HCT116 (cell line): ENCODE measurements around the gene MYF5. TPM values are rescaled to one million over a fixed set of nuclear protein-coding genes. Genes with fewer than 3 reads are reported as not detected.

Source experiments
- ATAC-seq: fragments of 200-7000 bp; cut with Tn5 transposase; 2 replicates; pipeline ENCODE4 v1.9.1; 2020; ENCODE audit warnings: mild to moderate bottlenecking, moderate library complexity
- BruUV-seq: library from RNA; stranded (reverse); fragments of 400-500 nt; replicated peaks from 2 replicates; lab custom pipeline; 2021; lab: Mats Ljungman, UMichigan
- CTCF ChIA-PET: fragments of 300-600 bp; sonication (Branson Sonifier 250); formaldehyde crosslinking; loops from one replicate; lab custom pipeline; 2021; ENCODE audit warnings: antibody characterized with exemption; lab: Charles Lee
- POLR2A ChIA-PET: fragments of 300-600, 350-600 bp; sonication (Branson Sonifier 250); formaldehyde crosslinking; loops from one replicate; lab custom pipeline; 2021; ENCODE audit warnings: antibody characterized with exemption; lab: Charles Lee
- RAD21 ChIA-PET, 2 experiments: fragments of 300-600 bp; sonication (Branson Sonifier 250); formaldehyde crosslinking; loops; one replicate each; lab custom pipeline; 2023; ENCODE audit warnings: low total read pairs in 2 of 2; ENCODE audit not compliant: uncharacterized antibody in 2 of 2, unreplicated experiment in 2 of 2, low non-redundant PET in 1 of 2; lab: Charles Lee
- DNase-seq: peaks from one replicate; pipeline ENCODE4 v3.0.0-alpha.2; 2010; ENCODE audit warnings: low read depth, low spot score
- H2AFZ ChIP-seq: fragments of 200-600 bp; shearing (Covaris generic), sonication (generic); 2 replicates; pipeline ENCODE4 v1.6.1; 2017; ENCODE audit warnings: low read depth, mixed run types, mixed read lengths, antibody characterized with exemption, low read length; ENCODE audit not compliant: poor library complexity, severe bottlenecking
- H3K27ac ChIP-seq: 2 replicates; pipeline ENCODE4 v1.5.1; 2012; ENCODE audit warnings: low read depth, low read length
- H3K27me3 ChIP-seq: fragments of 200-600 bp; sonication (generic); 2 replicates; pipeline ENCODE4 v1.6.1; 2016; ENCODE audit warnings: mixed run types, low read length, mixed read lengths; ENCODE audit not compliant: insufficient read depth
- H3K36me3 ChIP-seq, 2 experiments: fragments of 200-500 bp in 1 of 2; fragments of 200-600 bp in 1 of 2; sonication (Bioruptor generic) in 1 of 2; sonication (generic) in 1 of 2; 2 replicates each; pipeline versions ENCODE4 v1.5.1 to v1.6.1; 2014 to 2016; ENCODE audit warnings: low read length in 2 of 2, inconsistent platforms in 1 of 2, mixed read lengths in 1 of 2, mixed run types in 1 of 2; ENCODE audit not compliant: insufficient read depth in 2 of 2, control insufficient read depth in 1 of 2
- H3K4me1 ChIP-seq, 2 experiments: fragments of 200-600 bp in 1 of 2; sonication (generic) in 1 of 2; 2 replicates each; pipeline versions ENCODE4 v1.5.1 to v1.6.1; 2012 to 2017; ENCODE audit warnings: low read length in 2 of 2, inconsistent platforms in 1 of 2, mild to moderate bottlenecking in 1 of 2, mixed read lengths in 1 of 2, mixed run types in 1 of 2, moderate library complexity in 1 of 2; ENCODE audit not compliant: insufficient read depth in 2 of 2, control insufficient read depth in 1 of 2
- H3K4me2 ChIP-seq: fragments of 200-600 bp; sonication (generic); 2 replicates; pipeline ENCODE4 v1.6.1; 2017; ENCODE audit warnings: mixed run types, low read length, mixed read lengths
- H3K4me3 ChIP-seq, 2 experiments: fragments of 200-600 bp in 1 of 2; sonication (generic) in 1 of 2; replicated peaks in 1 of 2; 2 replicates each; pipeline ENCODE4 v1.5.1; 2011 to 2016; ENCODE audit warnings: low read length in 2 of 2, control low read depth in 1 of 2, low read depth in 1 of 2, mild to moderate bottlenecking in 1 of 2, mixed read lengths in 1 of 2, mixed run types in 1 of 2
- H3K79me2 ChIP-seq: fragments of 200-600 bp; sonication (generic); 2 replicates; pipeline ENCODE4 v1.6.1; 2017; ENCODE audit warnings: mild to moderate bottlenecking, mixed run types, low read length, moderate library complexity, mixed read lengths; ENCODE audit not compliant: insufficient read depth
- H3K9ac ChIP-seq: fragments of 200-600 bp; sonication (generic); 2 replicates; pipeline ENCODE4 v1.6.1; 2016; ENCODE audit warnings: low read length, mixed read lengths
- H3K9me2 ChIP-seq: fragments of 200-600 bp; sonication (generic), shearing (Covaris generic); 2 replicates; pipeline ENCODE4 v1.6.1; 2017; ENCODE audit warnings: mixed run types, mild to moderate bottlenecking, moderate library complexity; ENCODE audit not compliant: insufficient read depth
- H3K9me3 ChIP-seq, 2 experiments: fragments of 200-500 bp in 1 of 2; fragments of 200-600 bp in 1 of 2; sonication (Bioruptor generic) in 1 of 2; sonication (generic) in 1 of 2; 2 replicates each; pipeline ENCODE4 v1.6.1; 2014 to 2017; ENCODE audit warnings: low read length in 2 of 2, mixed read lengths in 2 of 2, inconsistent platforms in 1 of 2, low read depth in 1 of 2, mild to moderate bottlenecking in 1 of 2, mixed run types in 1 of 2, moderate library complexity in 1 of 2; ENCODE audit not compliant: control insufficient read depth in 1 of 2, insufficient read depth in 1 of 2
- H4K20me1 ChIP-seq: fragments of 200-600 bp; sonication (generic), shearing (Covaris generic); 2 replicates; pipeline ENCODE4 v1.6.1; 2017; ENCODE audit warnings: mixed run types, mild to moderate bottlenecking, moderate library complexity; ENCODE audit not compliant: insufficient read depth
- CBX3 ChIP-seq: IDR thresholded peaks from 2 replicates; pipeline ENCODE4 v1.6.1; 2012; ENCODE audit warnings: low read depth
- EGR1 ChIP-seq: IDR thresholded peaks from 2 replicates; pipeline ENCODE4 v1.6.1; 2012; ENCODE audit warnings: low read depth
- EZH2 ChIP-seq: fragments of 200-600 bp; sonication (generic); IDR thresholded peaks from 2 replicates; pipeline ENCODE4 v1.6.1; 2017; ENCODE audit warnings: antibody characterized with exemption, mixed run types
- FOSL1 ChIP-seq: IDR thresholded peaks from 2 replicates; pipeline ENCODE4 v1.6.1; 2012; ENCODE audit warnings: low read depth
- POLR2A ChIP-seq: IDR thresholded peaks from 2 replicates; pipeline ENCODE4 v1.7.0; 2011; ENCODE audit warnings: borderline replicate concordance; ENCODE audit not compliant: insufficient read depth, insufficient read length; ENCODE audit errors: extremely low read depth
- POLR2AphosphoS5 ChIP-seq: IDR thresholded peaks from 2 replicates; pipeline ENCODE4 v1.6.1; 2011; ENCODE audit warnings: mild to moderate bottlenecking, low read depth, low read length, moderate library complexity
- RAD21 ChIP-seq: IDR thresholded peaks from 2 replicates; pipeline ENCODE4 v1.6.1; 2012; ENCODE audit warnings: low read depth, mild to moderate bottlenecking
- SP1 ChIP-seq: IDR thresholded peaks from 2 replicates; pipeline ENCODE4 v1.6.1; 2012; ENCODE audit warnings: low read depth
- SRF ChIP-seq: IDR thresholded peaks from 2 replicates; pipeline ENCODE4 v1.6.1; 2012; ENCODE audit warnings: low read depth
- TCF7L2 ChIP-seq: IDR thresholded peaks from 2 replicates; pipeline ENCODE4 v1.7.0; 2011; ENCODE audit warnings: borderline replicate concordance, inconsistent platforms; ENCODE audit not compliant: insufficient read depth, insufficient read length; ENCODE audit errors: extremely low read depth
- YY1 ChIP-seq: IDR thresholded peaks from 2 replicates; pipeline ENCODE4 v1.6.1; 2011; ENCODE audit warnings: low read length, low read depth, moderate library complexity, mild to moderate bottlenecking; ENCODE audit not compliant: insufficient replicate concordance; ENCODE audit errors: extremely low read depth
- ZFX ChIP-seq: fragments of 450-650 bp; IDR thresholded peaks from 2 replicates; pipeline ENCODE4 v1.6.1; 2017
- ZNF274 ChIP-seq: fragments of 200-500 bp; sonication (Bioruptor generic); IDR thresholded peaks from 2 replicates; pipeline ENCODE4 v1.6.1; 2014; ENCODE audit warnings: mild to moderate bottlenecking, low read depth, low read length, inconsistent platforms
- intact Hi-C: fragments of 100-400 bp; cut with micrococcal nuclease; formaldehyde crosslinking; loops from 2 replicates; pipeline ENCODE4 v1.10.0; 2022
- total RNA-seq: library from RNA; stranded (reverse); gene quantifications from one replicate; pipeline ENCODE4 v1.2.1, GENCODE V29; 2021; ENCODE audit not compliant: unreplicated experiment
- TF ChIP-seq, protein P1 (sequence below), 3 experiments: fragments of 200-600 bp in 1 of 3; sonication (generic) in 1 of 3; IDR thresholded peaks in 2 of 3; conservative IDR thresholded peaks in 1 of 3; 2 replicates each; pipeline ENCODE4 v1.5.1; 2012 to 2017; ENCODE audit warnings: low read depth in 2 of 3, low read length in 2 of 3, antibody characterized with exemption in 1 of 3, borderline replicate concordance in 1 of 3, control low read depth in 1 of 3, mild to moderate bottlenecking in 1 of 3, mixed read lengths in 1 of 3, mixed run types in 1 of 3, moderate library complexity in 1 of 3; ENCODE audit not compliant: insufficient read depth in 1 of 3
- TF ChIP-seq, protein P2 (sequence below): IDR thresholded peaks from 2 replicates; pipeline ENCODE4 v1.6.1; 2012; ENCODE audit warnings: low read depth

Gene MYF5
- total RNA-seq, 1 experiment from 2014 or later = not detected

DNA sequence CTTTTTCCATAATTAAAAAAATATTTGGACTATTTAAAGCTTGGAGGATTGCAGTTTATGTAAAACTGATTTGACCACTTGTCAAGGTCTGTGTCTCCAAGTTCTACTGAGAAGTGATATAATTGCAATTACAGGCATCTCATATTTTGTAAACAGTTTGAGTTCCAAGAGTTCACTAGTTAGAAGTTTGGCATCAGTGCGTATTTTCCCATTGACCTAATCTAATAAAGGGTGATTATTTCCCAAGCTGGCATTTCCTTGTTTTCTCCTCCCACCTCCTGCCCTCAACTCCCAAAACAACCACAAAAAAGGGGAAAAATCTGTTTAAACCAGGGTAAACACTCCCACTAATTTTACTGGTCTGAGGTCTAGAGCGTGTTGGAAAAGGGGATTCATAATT lies 12.3 kb upstream of the MYF5 start:
- Histone ChIP-seq H3K27ac (no peak overlapping the region), H3K27me3 (no peaks in the 10 kb centered on the region), H4K20me1 (no peaks in the 10 kb centered on the region), H3K9me2 (no peaks in the 10 kb centered on the region), H3K9me3 (no peaks in the 10 kb centered on the region), H3K79me2 (no peaks in the 10 kb centered on the region), H3K4me2 (no peak overlapping the region), H3K9ac (no peak overlapping the region), H3K4me1 (peaks cover 0 to 11% of the 10 kb centered on the region in 2 experiments; a peak in 2 of 4 replicates), H2AFZ (no peak overlapping the region), H3K36me3 (no peaks in the 10 kb centered on the region), H3K4me3 (no peak overlapping the region)
- RAD21 ChIA-PET = no interaction called here
- ATAC-seq (no peak), DNase-seq (no peak)
- intact Hi-C loops = no loop called here
- no TSS peak for BruUV-seq
- POLR2A ChIA-PET = no interaction called here
- TF ChIP-seq YY1 (no peak), RAD21 (no peak), TCF7L2 (no peak), SP1 (no peak), EGR1 (no peak), POLR2A (no peak), FOSL1 (no peak), SRF (no peak), ZNF274 (no peak), POLR2AphosphoS5 (no peak), CBX3 (no peak), EZH2 (no peak), ZFX (no peak)
- TF ChIP-seq, protein P1, sequence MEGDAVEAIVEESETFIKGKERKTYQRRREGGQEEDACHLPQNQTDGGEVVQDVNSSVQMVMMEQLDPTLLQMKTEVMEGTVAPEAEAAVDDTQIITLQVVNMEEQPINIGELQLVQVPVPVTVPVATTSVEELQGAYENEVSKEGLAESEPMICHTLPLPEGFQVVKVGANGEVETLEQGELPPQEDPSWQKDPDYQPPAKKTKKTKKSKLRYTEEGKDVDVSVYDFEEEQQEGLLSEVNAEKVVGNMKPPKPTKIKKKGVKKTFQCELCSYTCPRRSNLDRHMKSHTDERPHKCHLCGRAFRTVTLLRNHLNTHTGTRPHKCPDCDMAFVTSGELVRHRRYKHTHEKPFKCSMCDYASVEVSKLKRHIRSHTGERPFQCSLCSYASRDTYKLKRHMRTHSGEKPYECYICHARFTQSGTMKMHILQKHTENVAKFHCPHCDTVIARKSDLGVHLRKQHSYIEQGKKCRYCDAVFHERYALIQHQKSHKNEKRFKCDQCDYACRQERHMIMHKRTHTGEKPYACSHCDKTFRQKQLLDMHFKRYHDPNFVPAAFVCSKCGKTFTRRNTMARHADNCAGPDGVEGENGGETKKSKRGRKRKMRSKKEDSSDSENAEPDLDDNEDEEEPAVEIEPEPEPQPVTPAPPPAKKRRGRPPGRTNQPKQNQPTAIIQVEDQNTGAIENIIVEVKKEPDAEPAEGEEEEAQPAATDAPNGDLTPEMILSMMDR (IDR thresholded peaks at IDR 0.05 in 2 of 3, conservative IDR thresholded peaks at IDR 0.05 in 1 of 3; ENCODE audit: borderline replicate concordance in 1 of 3, insufficient read depth in 1 of 3, low read depth in 2 of 3, low read length in 2 of 3) = no peak
- TF ChIP-seq, protein P2, sequence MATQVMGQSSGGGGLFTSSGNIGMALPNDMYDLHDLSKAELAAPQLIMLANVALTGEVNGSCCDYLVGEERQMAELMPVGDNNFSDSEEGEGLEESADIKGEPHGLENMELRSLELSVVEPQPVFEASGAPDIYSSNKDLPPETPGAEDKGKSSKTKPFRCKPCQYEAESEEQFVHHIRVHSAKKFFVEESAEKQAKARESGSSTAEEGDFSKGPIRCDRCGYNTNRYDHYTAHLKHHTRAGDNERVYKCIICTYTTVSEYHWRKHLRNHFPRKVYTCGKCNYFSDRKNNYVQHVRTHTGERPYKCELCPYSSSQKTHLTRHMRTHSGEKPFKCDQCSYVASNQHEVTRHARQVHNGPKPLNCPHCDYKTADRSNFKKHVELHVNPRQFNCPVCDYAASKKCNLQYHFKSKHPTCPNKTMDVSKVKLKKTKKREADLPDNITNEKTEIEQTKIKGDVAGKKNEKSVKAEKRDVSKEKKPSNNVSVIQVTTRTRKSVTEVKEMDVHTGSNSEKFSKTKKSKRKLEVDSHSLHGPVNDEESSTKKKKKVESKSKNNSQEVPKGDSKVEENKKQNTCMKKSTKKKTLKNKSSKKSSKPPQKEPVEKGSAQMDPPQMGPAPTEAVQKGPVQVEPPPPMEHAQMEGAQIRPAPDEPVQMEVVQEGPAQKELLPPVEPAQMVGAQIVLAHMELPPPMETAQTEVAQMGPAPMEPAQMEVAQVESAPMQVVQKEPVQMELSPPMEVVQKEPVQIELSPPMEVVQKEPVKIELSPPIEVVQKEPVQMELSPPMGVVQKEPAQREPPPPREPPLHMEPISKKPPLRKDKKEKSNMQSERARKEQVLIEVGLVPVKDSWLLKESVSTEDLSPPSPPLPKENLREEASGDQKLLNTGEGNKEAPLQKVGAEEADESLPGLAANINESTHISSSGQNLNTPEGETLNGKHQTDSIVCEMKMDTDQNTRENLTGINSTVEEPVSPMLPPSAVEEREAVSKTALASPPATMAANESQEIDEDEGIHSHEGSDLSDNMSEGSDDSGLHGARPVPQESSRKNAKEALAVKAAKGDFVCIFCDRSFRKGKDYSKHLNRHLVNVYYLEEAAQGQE = no peak
- CTCF ChIA-PET = no interaction called here
